Prostate gland (tissue), 2 donors: ENCODE measurements around the gene CDKN2B.

ENCODE experiments used
- POLR2A ChIP-seq: fragments of 450-650 bp; IDR thresholded peaks from one replicate; pipeline ENCODE4 v1.6.1; 2016; ENCODE audit warnings: antibody characterized with exemption, mild to moderate bottlenecking
- TF ChIP-seq, protein P1 (sequence below), 4 experiments: fragments of 200-600 bp in 2 of 4; fragments of 450-650 bp in 2 of 4; sonication (generic) in 2 of 4; IDR thresholded peaks; 1 replicate in 3 of 4; 2 replicates in 1 of 4; pipeline ENCODE4 v1.5.1; 2016 to 2019; ENCODE audit warnings: antibody characterized with exemption in 4 of 4, mild to moderate bottlenecking in 2 of 4, moderate library complexity in 2 of 4

DNA sequence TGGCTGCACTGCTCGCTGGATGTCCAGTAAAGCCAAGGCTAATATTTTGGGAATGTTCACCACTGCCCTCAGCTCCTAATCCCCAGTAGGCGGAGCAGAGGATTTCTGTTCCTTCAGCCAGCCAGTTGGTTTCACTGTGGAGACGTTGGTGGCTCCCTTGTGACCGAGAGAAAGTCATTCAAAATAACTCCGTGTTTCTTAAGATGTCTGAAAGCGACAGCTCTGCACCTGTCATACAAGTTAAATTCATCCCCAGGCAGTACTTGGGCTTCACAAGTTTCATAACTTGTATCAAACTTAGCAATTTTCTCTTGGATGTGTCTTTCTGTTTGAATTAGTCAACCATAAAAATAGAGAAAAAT is 382 bp upstream of the CDKN2B start:
- TF ChIP-seq, protein P1, sequence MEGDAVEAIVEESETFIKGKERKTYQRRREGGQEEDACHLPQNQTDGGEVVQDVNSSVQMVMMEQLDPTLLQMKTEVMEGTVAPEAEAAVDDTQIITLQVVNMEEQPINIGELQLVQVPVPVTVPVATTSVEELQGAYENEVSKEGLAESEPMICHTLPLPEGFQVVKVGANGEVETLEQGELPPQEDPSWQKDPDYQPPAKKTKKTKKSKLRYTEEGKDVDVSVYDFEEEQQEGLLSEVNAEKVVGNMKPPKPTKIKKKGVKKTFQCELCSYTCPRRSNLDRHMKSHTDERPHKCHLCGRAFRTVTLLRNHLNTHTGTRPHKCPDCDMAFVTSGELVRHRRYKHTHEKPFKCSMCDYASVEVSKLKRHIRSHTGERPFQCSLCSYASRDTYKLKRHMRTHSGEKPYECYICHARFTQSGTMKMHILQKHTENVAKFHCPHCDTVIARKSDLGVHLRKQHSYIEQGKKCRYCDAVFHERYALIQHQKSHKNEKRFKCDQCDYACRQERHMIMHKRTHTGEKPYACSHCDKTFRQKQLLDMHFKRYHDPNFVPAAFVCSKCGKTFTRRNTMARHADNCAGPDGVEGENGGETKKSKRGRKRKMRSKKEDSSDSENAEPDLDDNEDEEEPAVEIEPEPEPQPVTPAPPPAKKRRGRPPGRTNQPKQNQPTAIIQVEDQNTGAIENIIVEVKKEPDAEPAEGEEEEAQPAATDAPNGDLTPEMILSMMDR (IDR thresholded peaks at IDR 0.05) = peak in 2 of 4 experiments; percentile 24 to 36
- no peak for TF ChIP-seq POLR2A
